Heart left ventricle (tissue), 16 donors: Measurements from ENCODE around the gene CSF1R. TPM values are rescaled to one million over a fixed set of nuclear protein-coding genes. Genes with fewer than 3 reads are reported as not detected.
"Not testable (repeated sequence)": the region's sequence is repeated elsewhere in the genome, so short reads cannot be mapped to it uniquely, and the experiment has no call there.

Experiments
- ATAC-seq, 4 donors: fragments of 200-7000 bp; cut with Tn5 transposase; one replicate each; pipeline ENCODE4 v1.9.1; 2020 to 2022; ENCODE audit warnings: moderate library complexity in 4 of 4, mild to moderate bottlenecking in 3 of 4, moderate number of reproducible peaks in 1 of 4
- DNase-seq, 5 donors: peaks; one replicate each; pipeline ENCODE4 v3.0.0-alpha.2; 2020
- H3K27ac ChIP-seq, 12 donors: fragments of 200-600 bp; sonication (generic) in 4 of 12; one replicate each; pipeline versions ENCODE4 v1.5.0 to v1.8.0; 2016 to 2022; ENCODE audit warnings: mild to moderate bottlenecking in 2 of 12
- H3K27me3 ChIP-seq, 9 donors: fragments of 200-600 bp; sonication (generic) in 2 of 9; one replicate each; pipeline versions ENCODE4 v1.5.1 to v1.8.0; 2016 to 2022; ENCODE audit warnings: mild to moderate bottlenecking in 3 of 9
- H3K36me3 ChIP-seq, 9 donors: fragments of 200-600 bp; sonication (generic) in 2 of 9; one replicate each; pipeline versions ENCODE4 v1.5.0 to v1.8.0; 2018 to 2022; ENCODE audit warnings: mild to moderate bottlenecking in 2 of 9
- H3K4me1 ChIP-seq, 12 donors: fragments of 200-600 bp; sonication (generic) in 4 of 12; one replicate each; pipeline versions ENCODE4 v1.5.0 to v1.8.0; 2016 to 2022; ENCODE audit warnings: mild to moderate bottlenecking in 3 of 12
- H3K4me3 ChIP-seq, 12 donors: fragments of 200-600 bp; sonication (generic) in 4 of 12; one replicate each; pipeline versions ENCODE4 v1.5.0 to v1.8.0; 2017 to 2022; ENCODE audit warnings: mild to moderate bottlenecking in 9 of 12, moderate library complexity in 4 of 12
- H3K9me3 ChIP-seq, 12 donors: fragments of 200-600 bp; sonication (generic) in 4 of 12; one replicate each; pipeline versions ENCODE4 v1.5.0 to v1.8.0; 2016 to 2022; ENCODE audit warnings: mild to moderate bottlenecking in 1 of 12
- CTCF ChIP-seq, 12 donors: fragments of 200-600 bp; sonication (generic) in 4 of 12; IDR thresholded peaks; one replicate each; pipeline versions ENCODE4 v1.5.0 to v1.8.0; 2018 to 2022; ENCODE audit warnings: antibody characterized with exemption in 12 of 12, mild to moderate bottlenecking in 5 of 12
- POLR2A ChIP-seq, 2 donors: fragments of 450-650 bp; IDR thresholded peaks; one replicate each; pipeline ENCODE4 v1.6.1; 2017; ENCODE audit warnings: antibody characterized with exemption in 2 of 2, mild to moderate bottlenecking in 2 of 2, moderate library complexity in 2 of 2
- WGBS, 4 donors: extraction: QIAGEN DNeasy Blood & Tissue Kit in 2 of 4; methylation state at CpG; one replicate each; pipeline versions ENCODE4 v1.1.5 to v1.1.7; 2013 to 2018; 5-methylcytosine and 5-hydroxymethylcytosine counted together
- intact Hi-C, 10 donors: fragments of 100-400 bp; cut with DNase I; formaldehyde crosslinking; loops; one replicate each; pipeline versions ENCODE4 v1.11.1 to v1.14.2; 2022
- polyA plus RNA-seq, 2 donors: library from polyadenylated mRNA; stranded (reverse); fragments of 200-250 nt; gene quantifications; one replicate each; pipeline ENCODE4 v1.2.3, GENCODE V29; 2013
- total RNA-seq, 9 donors: library from RNA; depleted of rRNA in 2 of 9; stranded (reverse); fragments of >200 nt in 2 of 9; fragmentation: NEBNext Ultra II Directional in 3 of 9; extraction: Animal tissue kit (Norgen Biotek cat#: 25700) in 3 of 9; gene quantifications; one replicate each; pipeline versions ENCODE4 v1.1.0 to v1.2.4, GENCODE V29; 2016 to 2023
- donor health status: ischemic (EF 13 %, LVEDD 7.1; RV severe dilation, severe dysfunction).
- donor health status: healthy with polysubstance abuse.
- donor health status: DM: no; HTN: yes; CAD: no.
- donor health status: DM: no; HTN: no; CAD: no.
- donor health status: ischemic (EF 25% LVEDD 6.9; RV normal size, moderate dysfunction).
- donor health status: ischemic (EF 25% LVEDD 5.7; RV mildly dilated, moderate dysfunction).
- donor health status: healthy.
- donor health status: DM: yes; HTN: yes; CAD: no.
- donor health status: ischemic (EF 35%, LVEDD 5.7; RV mildly dilated, moderate dysfunction).
- donor health status: nonischemic (EF 11% LVEDD 7.7; RV severe dilation, severe dysfunction).
- donor health status: DM: yes; HTN: yes; CAD: no.
- donor health status: PGD.
- donor health status: ischemic (EF 29% LVEDD 5.4; RV normal size, mild dysfunction).
- donor health status: nonischemic (EF 23%, LVEDD 6.1; RV moderate dilation, normal function).

CSF1R gene
- total and polyA plus RNA-seq, 11 donors, result 5.0 to 143 (median 10.7) TPM

DNA sequence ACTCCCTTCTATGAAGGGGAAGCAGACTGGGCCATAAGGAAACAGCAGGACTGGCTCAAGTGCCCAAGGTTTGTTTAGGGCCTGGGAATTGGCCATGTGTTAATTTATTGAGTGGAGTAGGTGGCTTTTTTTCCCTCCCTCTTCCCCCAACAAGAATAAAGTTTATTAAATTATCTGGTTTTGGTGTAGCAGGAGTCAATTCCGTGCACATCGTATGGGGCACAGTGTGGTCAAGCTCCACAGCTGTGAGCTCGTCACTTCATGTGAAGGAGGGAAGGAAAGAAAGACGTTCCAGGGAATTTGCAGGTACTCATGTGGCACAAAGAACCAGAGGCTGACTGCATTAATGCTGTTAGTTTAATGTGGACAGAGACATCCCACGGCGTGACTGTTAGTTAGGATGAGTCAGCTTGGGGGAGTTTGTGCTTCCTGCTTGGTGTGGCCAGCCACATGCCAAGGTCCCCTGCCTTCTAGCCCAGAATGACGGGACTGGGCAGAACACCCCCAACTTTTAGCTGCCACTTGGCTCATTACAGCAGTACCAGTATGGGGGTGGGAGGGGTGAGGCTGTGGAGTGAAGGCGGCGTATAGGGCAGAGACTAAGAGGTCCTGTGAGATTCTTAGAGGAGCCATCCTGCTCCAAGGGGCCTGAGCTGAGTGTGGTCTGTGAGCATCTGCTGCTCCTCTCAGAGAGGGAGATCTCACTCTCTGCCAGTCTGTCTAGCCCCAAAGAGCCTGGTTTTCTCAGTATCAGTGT lies 33.2 kb downstream of the CSF1R start:
- Histone ChIP-seq H3K27me3 (no peaks in the 10 kb centered on the region), H3K9me3 (no peaks in the 10 kb centered on the region), H3K36me3 (peaks cover 3 to 98% (median 70%) of the 10 kb centered on the region in 9 donors), H3K4me1 (peaks cover 0 to 56% (median 0%) of the 10 kb centered on the region in 12 donors), H3K4me3 (no peak overlapping the region), H3K27ac (peak overlapping the region in 1 of 12 donors; percentile 27)
- ATAC-seq (no peak), DNase-seq (no peak)
- intact Hi-C loops, result no loop called here
- WGBS, 4 donors, result 83 to 91% (median 87%) methylated on average over 9 of the region's 9 CpGs
- TF ChIP-seq CTCF (IDR thresholded peaks at IDR 0.05) (no peak), POLR2A (IDR thresholded peaks at IDR 0.05) (no peak)

DNA sequence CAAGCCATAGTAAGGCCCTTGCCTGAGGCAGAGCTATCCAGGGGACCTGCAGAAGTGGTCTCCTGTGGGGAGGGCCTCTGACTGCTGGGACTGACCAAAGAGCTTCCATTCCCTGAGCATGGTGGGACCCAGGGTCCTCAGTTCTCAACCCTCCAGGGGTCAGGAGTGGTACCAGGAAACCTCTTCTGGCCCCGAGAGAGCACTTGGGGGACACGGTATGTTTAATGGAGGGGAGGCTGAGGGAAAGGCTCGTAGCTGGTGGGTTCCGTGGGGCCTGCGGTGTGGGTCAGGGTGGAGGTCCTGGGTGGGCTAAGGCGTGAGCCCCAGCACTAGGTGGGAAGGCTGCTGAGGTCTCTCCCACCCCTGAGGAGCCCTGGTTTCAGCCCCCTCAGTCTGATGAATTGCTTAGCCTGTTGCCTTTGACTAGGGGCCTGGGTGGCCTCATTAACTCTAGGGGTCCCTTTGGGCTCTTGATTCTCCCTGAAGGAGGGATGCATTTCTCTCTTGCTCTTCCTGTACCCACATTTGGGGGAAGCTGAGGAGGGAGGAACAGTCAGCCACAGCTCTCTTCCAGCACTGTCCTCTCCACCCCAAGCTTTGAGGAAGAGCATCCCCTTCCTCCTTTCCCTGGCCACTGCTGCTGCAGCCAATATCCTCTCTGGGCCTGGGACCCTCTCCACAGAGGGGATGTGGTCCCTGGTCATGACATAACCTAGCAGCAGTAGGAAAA lies 34.0 kb downstream of the CSF1R start:
- Histone ChIP-seq H3K9me3 (no peaks in the 10 kb centered on the region), H3K4me1 (peaks cover 0 to 48% (median 0%) of the 10 kb centered on the region in 12 donors), H3K36me3 (peaks cover 3 to 99% (median 77%) of the 10 kb centered on the region in 9 donors), H3K27me3 (no peaks in the 10 kb centered on the region), H3K4me3 (no peak overlapping the region), H3K27ac (peak overlapping the region in 1 of 12 donors; percentile 54)
- WGBS, 4 donors, result 64 to 94% (median 66%) methylated on average over 3 to 6 of the region's 6 CpGs
- ATAC-seq, result no peak
- no peak for TF ChIP-seq POLR2A (IDR thresholded peaks at IDR 0.05)
- no peak for TF ChIP-seq CTCF (IDR thresholded peaks at IDR 0.05)
- intact Hi-C loops, result no loop called here
- DNase-seq, result no peak

DNA sequence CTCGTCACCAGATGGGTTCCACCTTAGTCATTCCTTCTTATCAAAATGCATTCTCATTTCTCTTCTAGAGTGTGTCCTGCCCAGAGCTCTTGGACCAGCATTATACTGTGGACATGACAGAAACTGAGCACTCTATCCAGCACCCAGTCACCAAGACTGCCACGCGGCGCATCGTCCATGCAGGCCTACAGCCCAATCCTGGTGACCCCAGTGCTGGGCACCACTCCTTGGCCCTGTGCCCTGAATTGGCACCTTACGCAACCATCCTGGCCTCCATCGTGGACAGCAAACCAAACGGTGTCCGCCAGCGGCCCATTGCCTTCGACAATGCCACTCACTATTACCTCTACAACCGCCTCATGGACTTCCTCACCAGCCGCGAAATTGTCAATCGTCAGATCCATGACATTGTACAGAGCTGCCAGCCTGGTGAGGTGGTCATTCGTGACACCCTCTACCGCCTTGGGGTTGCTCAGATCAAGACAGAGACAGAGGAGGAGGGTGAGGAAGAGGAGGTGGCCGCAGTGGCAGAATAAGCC lies 34.6 kb downstream of the CSF1R start:
- Histone ChIP-seq H3K27ac (peak overlapping the region in 1 of 12 donors; percentile 54), H3K9me3 (no peaks in the 10 kb centered on the region), H3K4me3 (no peak overlapping the region), H3K27me3 (no peaks in the 10 kb centered on the region), H3K36me3 (peaks cover 3 to 99% (median 84%) of the 10 kb centered on the region in 9 donors), H3K4me1 (peaks cover 0 to 47% (median 0%) of the 10 kb centered on the region in 12 donors)
- DNase-seq, result no peak
- TF ChIP-seq CTCF (IDR thresholded peaks at IDR 0.05) (no peak), POLR2A (IDR thresholded peaks at IDR 0.05) (no peak)
- intact Hi-C loops, result no loop called here
- WGBS, 4 donors, result 88 to 91% (median 90%) methylated on average over 18 of the region's 18 CpGs
- no peak for ATAC-seq

- peak in 1 of 4 donors; percentile 4 for ATAC-seq
- Histone ChIP-seq H3K36me3 (peaks cover 3 to 100% (median 97%) of the 10 kb centered on the region in 9 donors), H3K4me1 (peaks cover 0 to 50% (median 3%) of the 10 kb centered on the region in 12 donors), H3K27ac (peak overlapping the region in 1 of 12 donors; percentile 54)
- intact Hi-C loops, DNase-seq, H3K4me3 ChIP-seq, H3K9me3 ChIP-seq, H3K27me3 ChIP-seq: not testable (repeated sequence)
- 93 to 96% (median 95%) methylated on average over 14 of the region's 14 CpGs for WGBS, 4 donors
These were observed 36.1 kb downstream of the CSF1R start for GRCh38 chr5:150050172-150050811.
